HUES6 (cell line): ENCODE data around the gene GPR62.

ENCODE experiments used
- H3K27ac ChIP-seq: 2 replicates; pipeline ENCODE4 v1.7.0; 2013; ENCODE audit warnings: low read depth, mild to moderate bottlenecking, low read length, inconsistent platforms
- H3K27me3 ChIP-seq: 2 replicates; pipeline ENCODE4 v1.6.1; 2013; ENCODE audit warnings: low read length; ENCODE audit not compliant: control insufficient read depth, insufficient read depth
- H3K36me3 ChIP-seq: 2 replicates; pipeline ENCODE4 v1.6.1; 2013; ENCODE audit warnings: low read length; ENCODE audit not compliant: control insufficient read depth, insufficient read depth
- H3K4me1 ChIP-seq: 2 replicates; pipeline ENCODE4 v1.6.1; 2013; ENCODE audit warnings: low read length; ENCODE audit not compliant: control insufficient read depth, insufficient read depth
- H3K4me3 ChIP-seq: 2 replicates; pipeline ENCODE4 v1.5.1; 2013; ENCODE audit warnings: low read depth, low read length
- H3K9ac ChIP-seq: one replicate; pipeline ENCODE4 v1.6.1; 2013; ENCODE audit warnings: mild to moderate bottlenecking, low read length
- H3K9me3 ChIP-seq: 2 replicates; pipeline ENCODE4 v1.6.1; 2013; ENCODE audit warnings: low read depth, low read length; ENCODE audit not compliant: control insufficient read depth, insufficient read depth

GPR62 gene

DNA sequence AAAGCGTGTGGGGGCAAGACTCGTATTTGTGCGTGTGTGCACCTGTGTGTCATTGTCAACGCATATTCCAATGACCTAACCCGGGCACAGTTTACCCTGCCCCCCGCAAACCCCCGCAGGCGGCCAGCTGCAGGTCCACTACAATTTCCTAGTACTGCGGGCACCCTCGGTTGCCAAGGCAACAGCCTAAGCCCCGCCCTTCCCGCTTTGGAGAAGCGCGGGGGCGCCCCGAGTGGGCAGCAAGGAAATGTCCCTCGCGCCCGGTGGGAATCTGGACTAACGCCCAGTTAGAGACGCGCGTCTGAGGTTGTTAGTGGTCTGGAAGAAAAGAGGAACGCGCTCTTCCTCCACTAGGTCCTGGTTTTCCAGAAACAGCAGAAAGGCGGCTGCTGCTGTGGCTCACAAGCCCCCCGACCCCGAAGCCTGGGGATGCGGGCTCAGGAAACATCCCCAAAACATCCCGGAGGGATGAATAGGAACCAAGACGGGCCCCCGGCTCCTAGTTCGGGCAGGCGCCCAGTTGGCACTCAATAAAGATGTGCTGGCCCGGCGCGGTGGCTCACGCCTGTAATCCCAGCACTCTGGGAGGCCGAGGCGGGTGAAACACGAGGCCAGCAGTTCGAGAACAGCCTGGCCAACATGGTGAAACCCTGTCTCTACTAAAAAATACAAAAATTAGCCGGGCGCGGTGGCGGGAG lies 20.8 kb downstream of the GPR62 start:
- Histone ChIP-seq H3K27ac (no peak overlapping the region), H3K9me3 (no peaks in the 10 kb centered on the region), H3K36me3 (no peaks in the 10 kb centered on the region), H3K4me3 (peak overlapping the region; percentile 65), H3K27me3 (peaks cover 34% of the 10 kb centered on the region), H3K4me1 (peaks cover 25% of the 10 kb centered on the region), H3K9ac (no peak overlapping the region)

DNA sequence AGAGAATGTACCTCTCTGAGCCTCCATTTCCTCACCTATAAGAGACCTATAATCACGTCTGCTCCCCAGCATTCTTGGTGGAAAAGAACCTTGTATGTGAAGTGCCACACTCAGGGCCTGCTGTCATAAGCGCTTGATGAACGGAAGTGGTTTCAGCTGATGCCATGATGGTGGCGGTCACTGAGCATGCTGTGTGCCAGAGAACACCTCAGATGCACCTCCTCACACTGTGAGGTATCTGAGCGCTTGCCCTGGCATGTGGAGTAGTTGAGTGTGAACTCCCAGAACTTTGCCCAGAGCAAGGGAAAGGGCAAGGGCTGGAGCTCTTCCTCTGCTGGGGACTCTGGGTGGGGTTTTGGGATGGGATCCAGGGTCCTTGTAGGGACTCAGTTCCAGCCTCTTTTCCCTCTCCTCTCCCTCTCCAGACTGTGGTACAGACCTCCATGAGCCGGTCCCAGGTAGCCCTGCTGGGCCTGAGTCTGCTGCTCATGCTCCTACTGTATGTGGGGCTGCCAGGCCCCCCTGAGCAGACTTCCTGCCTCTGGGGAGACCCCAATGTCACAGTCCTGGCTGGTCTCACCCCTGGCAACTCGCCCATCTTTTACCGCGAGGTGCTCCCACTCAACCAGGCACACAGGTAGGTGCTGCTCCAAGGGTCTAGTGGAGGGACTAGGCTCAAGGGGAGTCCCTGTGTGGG lies 22.4 kb downstream of the GPR62 start:
- Histone ChIP-seq H3K4me3 (no peak overlapping the region), H3K4me1 (peaks cover 25% of the 10 kb centered on the region), H3K27ac (no peak overlapping the region), H3K27me3 (peaks cover 34% of the 10 kb centered on the region), H3K9me3 (no peaks in the 10 kb centered on the region), H3K9ac (no peak overlapping the region), H3K36me3 (no peaks in the 10 kb centered on the region)

DNA sequence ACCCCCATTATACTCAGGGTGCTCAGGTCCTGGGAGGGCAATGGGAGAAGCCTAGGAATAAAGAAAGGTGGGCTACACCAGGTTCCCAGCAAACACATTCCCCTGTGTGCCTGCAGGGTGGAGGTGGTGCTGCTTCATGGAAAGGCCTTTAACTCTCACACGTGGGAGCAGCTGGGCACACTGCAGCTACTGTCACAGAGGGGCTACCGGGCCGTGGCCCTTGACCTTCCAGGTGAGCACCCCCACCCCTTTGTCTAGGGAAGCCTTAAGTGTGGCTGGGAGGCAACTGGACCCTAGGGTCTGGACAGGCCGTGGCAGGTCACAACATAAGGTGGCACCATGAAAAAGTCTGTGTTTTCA lies 22.9 kb downstream of the GPR62 start:
- Histone ChIP-seq H3K27ac (no peak overlapping the region), H3K9ac (no peak overlapping the region), H3K9me3 (no peaks in the 10 kb centered on the region), H3K27me3 (peaks cover 34% of the 10 kb centered on the region), H3K4me1 (peaks cover 27% of the 10 kb centered on the region), H3K4me3 (no peak overlapping the region), H3K36me3 (no peaks in the 10 kb centered on the region)

DNA sequence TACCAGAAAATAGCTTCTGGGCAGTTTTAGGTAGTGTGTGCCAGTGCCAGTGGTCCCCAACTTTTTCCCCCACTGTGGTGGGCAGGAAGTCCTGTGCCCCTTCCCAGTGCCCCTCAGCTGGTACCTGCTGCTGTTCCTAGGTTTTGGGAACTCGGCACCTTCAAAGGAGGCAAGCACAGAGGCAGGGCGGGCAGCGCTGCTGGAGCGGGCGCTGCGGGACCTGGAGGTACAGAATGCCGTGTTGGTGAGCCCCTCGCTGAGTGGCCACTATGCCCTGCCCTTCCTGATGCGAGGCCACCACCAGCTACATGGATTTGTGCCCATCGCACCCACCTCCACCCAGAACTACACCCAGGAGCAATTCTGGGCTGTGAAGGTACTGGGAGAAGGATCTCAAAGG lies 25.1 kb downstream of the GPR62 start:
- no peak overlapping the region for H3K9ac ChIP-seq
- H3K27me3 ChIP-seq, result peaks cover 22% of the 10 kb centered on the region
- H3K4me1 ChIP-seq, result peaks cover 25% of the 10 kb centered on the region
- H3K9me3 ChIP-seq, result no peaks in the 10 kb centered on the region
- no peak overlapping the region for H3K4me3 ChIP-seq
- H3K36me3 ChIP-seq, result no peaks in the 10 kb centered on the region
- H3K27ac ChIP-seq, result no peak overlapping the region

DNA sequence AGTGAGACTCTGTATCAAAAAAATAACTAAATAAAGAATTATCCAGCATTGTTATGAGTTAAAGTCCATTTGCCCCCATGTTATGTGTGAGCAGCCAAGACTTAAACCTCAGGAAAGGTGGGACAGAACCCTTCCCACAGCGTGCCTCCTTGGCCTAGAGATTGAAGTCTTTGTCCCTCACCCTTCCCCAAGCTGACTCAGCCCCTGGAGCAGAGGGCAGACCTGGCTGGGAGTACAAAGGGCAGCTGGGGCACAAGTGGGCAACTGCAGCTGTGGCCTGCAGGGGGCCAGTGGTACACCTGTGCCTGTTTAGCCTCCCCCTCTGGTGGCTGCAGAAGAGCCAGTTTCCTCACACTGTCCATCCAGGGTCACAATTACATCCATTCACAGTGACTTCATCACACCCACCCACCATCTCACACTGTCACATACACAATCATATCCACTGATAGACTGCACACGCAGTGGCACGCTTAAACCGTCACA lies 27.2 kb downstream of the GPR62 start:
- H3K27ac ChIP-seq, result peak overlapping the region; percentile 76; the same call in 1 of the 2 replicates
- H3K9ac ChIP-seq, result peak overlapping the region; percentile 40
- peaks cover 3% of the 10 kb centered on the region; the same call in 1 of the 2 replicates for H3K27me3 ChIP-seq
- peaks cover 17% of the 10 kb centered on the region for H3K4me1 ChIP-seq
- no peaks in the 10 kb centered on the region for H3K36me3 ChIP-seq
- no peaks in the 10 kb centered on the region for H3K9me3 ChIP-seq
- peak overlapping the region; percentile 78 for H3K4me3 ChIP-seq

DNA sequence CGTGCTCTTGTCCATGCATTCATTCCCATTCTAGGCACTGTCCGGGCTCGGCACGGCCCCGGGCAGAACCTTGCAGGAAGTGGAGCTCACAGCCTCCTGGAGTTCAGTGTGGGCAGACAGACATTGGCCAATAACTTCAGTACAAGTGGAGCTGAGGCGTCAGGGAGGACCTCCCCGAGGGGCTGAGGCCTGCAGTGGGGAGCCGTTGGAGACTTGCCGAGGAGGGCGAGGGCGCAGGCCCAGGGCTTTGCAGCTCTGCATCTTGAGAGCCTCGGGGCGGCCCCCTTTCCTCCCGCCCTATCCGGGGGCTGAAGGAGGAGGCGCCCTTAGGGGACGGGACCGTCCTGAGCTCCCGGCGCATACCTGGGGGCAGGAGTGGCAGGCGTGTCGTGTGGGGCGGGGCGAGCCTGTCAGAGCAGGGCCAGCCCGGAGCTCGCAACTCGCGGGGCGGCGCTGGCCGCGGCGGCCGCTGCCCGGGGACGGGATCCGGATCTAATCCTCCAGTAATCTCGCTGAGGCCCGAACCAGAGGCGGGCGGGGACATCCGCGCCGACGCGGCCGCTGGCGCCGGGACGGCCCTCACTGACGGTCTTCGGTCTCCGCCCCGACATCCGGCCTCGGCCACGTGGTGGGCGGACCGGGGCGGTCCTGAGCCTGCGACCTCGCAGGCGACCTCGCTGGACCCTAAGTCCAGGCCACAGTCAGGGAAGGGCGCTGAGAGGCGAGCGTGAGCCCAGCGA lies 27.8 kb downstream of the GPR62 start, which contains the start of gene ACY1:
Gene ACY1 (plus strand): TSS at position 698 of the 740 bp plus-strand sequence. CDS start 530 bp downstream, outside the sequence.
- H3K9me3 ChIP-seq, result no peaks in the 10 kb centered on the region
- no peaks in the 10 kb centered on the region for H3K36me3 ChIP-seq
- peak within 1 kb of the TSS; percentile 78 for H3K4me3 ChIP-seq
- peak within 1 kb of the TSS; percentile 40 for H3K9ac ChIP-seq
- H3K27ac ChIP-seq, result peak within 1 kb of the TSS; percentile 76; the same call in 1 of the 2 replicates
- no peaks in the 10 kb centered on the region for H3K27me3 ChIP-seq
- H3K4me1 ChIP-seq, result peaks cover 17% of the 10 kb centered on the region

DNA sequence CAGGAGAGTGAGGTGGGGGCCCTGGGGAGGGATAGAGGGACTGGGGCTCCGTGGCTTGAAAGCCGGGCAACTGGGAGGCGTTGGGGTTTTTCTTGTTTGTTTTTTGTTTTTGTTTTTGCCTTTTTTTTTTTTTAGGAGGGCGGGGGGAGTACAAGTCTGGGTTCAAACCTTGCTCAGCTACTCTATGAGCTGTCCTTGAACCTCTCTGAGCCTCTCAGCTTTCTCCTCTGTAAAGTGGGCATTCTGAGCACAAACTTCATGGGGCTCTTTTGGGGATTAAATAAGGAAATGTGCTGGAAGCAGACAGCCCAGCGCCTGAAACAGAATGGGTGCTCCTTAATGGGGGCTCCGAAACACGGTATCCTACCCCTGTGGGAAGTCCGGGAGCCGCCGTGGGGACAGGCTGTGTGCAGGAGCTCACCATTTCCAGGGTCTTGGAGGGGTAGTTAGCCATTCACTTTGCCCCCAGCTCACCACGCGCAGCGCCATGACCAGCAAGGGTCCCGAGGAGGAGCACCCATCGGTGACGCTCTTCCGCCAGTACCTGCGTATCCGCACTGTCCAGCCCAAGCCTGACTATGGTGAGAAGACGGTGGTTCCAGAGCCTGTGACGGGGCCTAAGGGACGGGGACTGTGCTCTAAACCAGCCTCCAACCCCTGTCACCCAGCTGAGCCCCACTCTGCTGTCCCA lies 28.5 kb downstream of the GPR62 start:
- H3K27me3 ChIP-seq, result no peaks in the 10 kb centered on the region
- H3K4me3 ChIP-seq, result peak overlapping the region; percentile 78
- H3K27ac ChIP-seq, result peak overlapping the region; percentile 76; the same call in 1 of the 2 replicates
- no peaks in the 10 kb centered on the region for H3K36me3 ChIP-seq
- H3K9ac ChIP-seq, result peak overlapping the region; percentile 40
- H3K9me3 ChIP-seq, result no peaks in the 10 kb centered on the region
- H3K4me1 ChIP-seq, result peaks cover 20% of the 10 kb centered on the region

DNA sequence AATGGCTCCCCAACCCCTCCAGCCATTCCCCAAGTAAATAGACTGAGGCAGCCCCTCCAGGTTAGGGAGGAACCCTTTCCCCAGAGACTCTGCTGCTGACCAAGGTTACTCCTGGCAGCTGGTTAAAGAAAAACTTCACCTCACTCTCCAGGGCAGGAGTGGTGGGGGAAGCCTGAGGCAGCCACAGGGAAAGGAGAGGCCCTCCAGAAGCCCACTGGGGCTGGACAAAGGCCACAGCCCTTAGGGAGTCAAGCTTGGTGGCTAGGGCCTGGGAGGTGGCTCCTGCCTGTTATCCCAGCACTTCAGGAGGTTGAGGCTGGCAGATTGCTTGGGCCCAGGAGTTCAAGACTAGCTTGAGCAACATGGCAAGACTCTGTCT lies 29.1 kb downstream of the GPR62 start:
- Histone ChIP-seq H3K4me3 (peak overlapping the region; percentile 78; the same call in 1 of the 2 replicates), H3K27me3 (no peaks in the 10 kb centered on the region), H3K9ac (peak overlapping the region; percentile 40), H3K36me3 (no peaks in the 10 kb centered on the region), H3K4me1 (peaks cover 20% of the 10 kb centered on the region), H3K27ac (no peak overlapping the region), H3K9me3 (no peaks in the 10 kb centered on the region)

DNA sequence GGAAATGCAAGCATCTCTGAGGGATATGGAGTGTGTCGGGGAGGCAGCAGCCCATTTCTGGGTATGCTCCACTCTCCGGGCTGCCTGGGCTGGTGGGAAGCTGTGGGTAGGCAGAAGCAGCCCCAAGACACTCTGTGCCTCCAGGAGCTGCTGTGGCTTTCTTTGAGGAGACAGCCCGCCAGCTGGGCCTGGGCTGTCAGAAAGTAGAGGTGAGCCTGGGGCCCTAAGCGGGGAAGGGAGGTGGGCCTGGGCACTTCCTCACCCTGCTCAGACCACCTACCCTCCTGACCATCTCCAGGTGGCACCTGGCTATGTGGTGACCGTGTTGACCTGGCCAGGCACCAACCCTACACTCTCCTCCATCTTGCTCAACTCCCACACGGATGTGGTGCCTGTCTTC lies 29.9 kb downstream of the GPR62 start:
- no peak overlapping the region for H3K9ac ChIP-seq
- H3K9me3 ChIP-seq, result no peaks in the 10 kb centered on the region
- H3K4me3 ChIP-seq, result no peak overlapping the region
- H3K27ac ChIP-seq, result no peak overlapping the region
- H3K27me3 ChIP-seq, result no peaks in the 10 kb centered on the region
- H3K36me3 ChIP-seq, result no peaks in the 10 kb centered on the region
- H3K4me1 ChIP-seq, result peaks cover 20% of the 10 kb centered on the region

DNA sequence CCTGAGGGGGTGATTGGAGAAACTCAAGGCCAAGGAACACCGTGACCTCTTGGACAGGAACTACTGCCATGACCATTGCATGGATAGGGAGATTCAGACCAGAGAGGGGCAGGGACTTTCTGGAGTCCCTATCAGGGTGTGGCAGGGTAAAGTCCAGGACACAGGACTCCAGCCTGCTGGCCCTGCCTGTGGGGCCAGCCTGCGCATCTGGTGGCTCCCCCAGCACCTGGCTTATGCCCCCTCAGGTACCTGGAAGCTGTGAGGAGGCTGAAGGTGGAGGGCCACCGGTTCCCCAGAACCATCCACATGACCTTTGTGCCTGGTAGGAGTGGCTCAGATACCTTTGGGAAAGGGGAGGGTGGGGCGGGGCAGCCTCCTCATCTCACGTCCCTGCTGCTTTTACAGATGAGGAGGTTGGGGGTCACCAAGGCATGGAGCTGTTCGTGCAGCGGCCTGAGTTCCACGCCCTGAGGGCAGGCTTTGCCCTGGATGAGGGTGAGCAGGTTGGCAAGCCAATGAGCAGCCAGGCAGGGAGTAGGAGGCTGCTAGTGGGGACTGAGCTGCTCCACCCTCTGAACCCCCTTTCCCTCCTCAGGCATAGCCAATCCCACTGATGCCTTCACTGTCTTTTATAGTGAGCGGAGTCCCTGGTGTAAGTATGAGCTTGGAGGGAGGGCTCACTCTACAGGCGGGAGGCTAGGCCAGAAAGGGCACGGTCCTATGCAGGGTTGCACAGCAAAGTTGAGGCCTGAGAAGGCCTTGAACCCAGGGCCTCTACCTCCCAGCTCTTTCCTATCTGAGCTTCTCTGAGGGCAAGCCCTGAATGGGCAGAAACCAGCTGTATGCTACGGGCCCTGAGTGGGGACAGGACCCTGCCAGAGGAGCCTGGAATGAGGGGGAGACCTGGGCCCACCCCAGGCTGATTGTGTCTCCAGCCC lies 31.1 kb downstream of the GPR62 start:
- no peaks in the 10 kb centered on the region for H3K9me3 ChIP-seq
- peaks cover under 1% of the 10 kb centered on the region; the same call in 1 of the 2 replicates for H3K36me3 ChIP-seq
- H3K4me3 ChIP-seq, result no peak overlapping the region
- H3K4me1 ChIP-seq, result peaks cover 20% of the 10 kb centered on the region
- no peak overlapping the region for H3K27ac ChIP-seq
- H3K27me3 ChIP-seq, result no peaks in the 10 kb centered on the region
- no peak overlapping the region for H3K9ac ChIP-seq
